ENCODE results near the gene MAD1L1.
"Not testable (repeated sequence)": the region's sequence is repeated elsewhere in the genome, so short reads cannot be mapped to it uniquely, and the experiment has no call there.

The MAD1L1 gene

DNA sequence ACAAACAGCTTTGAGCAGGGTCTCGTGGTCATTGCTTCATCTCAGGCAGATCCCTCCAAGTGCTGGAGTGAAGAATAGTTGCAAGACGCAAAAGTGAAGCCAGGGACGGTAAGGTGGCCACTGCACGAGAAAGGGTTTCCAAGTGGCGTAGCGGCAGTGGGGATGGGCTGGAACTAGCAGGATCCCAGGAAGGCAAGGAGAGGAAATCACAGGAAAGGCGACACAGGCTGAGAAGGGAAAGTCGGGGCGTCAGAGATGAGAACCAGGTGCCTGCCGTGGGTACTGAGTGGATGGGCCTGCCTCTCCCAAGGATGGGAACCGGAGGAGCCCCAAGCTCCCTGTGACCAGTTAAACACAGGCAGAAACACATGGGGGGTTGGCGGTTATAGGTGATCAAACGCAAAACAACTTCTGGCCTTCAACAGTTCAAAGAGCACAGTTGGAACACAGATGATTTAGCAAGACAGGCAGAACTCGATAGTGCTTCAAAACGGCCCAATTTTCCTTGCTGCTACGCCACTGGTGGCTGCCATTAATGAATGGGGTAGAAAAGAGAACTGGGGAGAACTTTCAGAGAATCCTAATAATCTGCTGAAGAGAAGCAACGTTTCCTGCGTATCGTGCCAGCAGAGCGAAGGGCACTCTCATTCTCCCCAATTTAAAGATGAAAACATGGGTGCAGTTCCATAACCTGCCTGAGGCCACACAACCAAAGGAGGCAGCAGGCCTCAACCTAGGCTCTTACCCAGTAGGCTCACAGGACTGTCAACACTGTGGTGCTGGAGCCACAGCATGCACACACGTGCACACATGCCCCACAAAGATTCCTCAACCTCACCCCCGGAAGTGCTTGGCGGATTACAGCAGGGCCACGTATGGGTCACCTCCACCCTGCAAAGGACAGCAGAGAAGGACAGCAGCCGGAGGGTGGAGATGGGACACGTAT, 61.9 kb downstream of the MAD1L1 start:
- no peak for FAIRE-seq

DNA sequence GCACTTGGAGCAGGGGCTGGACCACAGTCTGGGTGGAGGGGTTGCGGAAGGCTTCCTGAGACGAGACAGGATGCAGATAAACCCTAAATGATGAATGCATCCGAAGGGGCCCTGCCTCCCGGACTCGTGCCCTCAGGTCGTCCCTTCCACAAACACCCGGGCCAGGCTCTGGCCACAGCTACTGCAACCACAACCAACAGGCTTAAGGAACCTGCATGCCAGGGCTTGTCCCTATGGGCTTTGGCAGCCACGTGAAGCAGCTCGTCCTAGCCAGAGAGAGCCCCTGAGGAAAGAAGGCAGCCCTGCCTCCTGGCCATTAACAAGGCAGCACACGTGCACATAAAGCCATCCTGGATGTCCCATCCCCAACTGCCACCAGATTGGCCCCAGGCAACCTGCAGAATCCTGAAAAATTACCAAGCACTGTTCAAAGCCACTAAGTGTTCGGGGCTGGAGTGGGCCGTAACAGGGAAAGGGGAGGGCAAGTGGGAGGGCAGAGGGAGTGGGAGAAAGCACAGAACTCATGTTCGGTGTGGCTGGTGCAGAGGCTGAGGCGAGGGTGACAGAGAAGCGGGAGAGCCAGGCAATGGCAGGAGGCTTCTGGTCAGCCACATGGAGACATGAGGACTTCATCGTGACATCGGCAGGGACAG, 62.7 kb downstream of the MAD1L1 start:
- no peak for FAIRE-seq

DNA sequence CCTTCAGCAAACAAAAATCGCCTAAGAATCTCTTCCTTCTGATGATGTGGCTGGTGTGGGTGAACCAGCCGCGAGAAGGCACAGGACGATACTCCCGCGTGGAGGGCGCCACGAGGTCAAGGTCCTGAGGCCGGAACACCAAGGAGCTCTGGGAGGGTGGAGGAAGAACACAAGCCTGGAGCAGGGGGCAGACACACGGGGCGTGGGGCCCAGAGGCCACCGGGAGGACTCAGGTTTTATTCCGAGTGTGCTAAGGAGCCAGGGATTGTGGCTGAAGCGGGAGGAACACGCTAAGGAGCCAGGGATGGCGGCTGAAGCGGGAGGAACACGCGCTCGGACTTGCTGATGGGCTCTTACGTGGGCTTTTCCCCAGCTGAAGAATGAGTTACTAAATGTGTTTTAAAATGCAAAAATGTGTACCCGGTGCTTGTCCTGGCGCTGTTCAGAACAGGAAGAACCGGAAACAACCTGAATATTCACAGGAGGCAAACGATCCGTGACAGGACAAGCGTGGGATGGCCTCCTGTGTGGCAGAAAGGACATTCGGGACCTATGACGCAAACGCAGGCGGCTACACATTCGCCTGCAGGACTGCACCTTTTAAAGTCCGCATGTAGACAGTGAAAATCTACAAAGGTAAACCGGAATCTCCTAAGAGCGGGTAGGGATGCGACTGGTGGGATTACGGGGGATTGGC, 64.0 kb downstream of the MAD1L1 start:
- FAIRE-seq, result no peak

DNA sequence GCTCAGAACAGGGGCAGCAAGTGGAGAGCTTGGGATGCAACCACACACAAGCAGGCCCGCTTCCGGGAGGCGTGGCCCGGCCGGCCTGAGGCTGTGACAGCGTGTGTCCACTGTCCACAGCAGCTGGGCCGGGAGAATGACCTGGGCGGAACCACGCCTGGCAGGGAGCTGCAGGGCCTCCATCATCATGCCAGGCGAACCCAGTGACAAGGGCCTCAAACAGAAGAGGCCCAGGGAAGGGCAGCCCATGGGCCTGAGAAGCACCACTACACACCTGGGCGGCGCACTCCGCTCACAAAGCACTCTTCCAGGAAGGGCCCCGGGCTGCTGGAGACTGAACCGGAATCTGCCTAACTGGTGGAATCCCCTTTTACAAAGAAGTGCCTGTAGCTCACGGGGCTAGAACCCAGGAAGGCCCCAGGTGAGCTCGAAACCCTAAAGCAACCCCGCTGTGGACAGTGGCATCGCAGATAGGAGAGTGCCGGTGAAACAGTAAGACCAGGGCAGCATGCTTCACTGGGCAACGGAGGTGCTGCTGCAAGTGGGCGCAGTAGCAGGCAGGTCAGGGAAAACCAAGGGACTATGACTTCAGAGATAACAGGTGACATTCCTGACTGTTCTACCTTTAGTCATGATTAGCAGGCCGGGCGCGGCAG, 66.0 kb downstream of the MAD1L1 start:
- FAIRE-seq, result no peak

DNA sequence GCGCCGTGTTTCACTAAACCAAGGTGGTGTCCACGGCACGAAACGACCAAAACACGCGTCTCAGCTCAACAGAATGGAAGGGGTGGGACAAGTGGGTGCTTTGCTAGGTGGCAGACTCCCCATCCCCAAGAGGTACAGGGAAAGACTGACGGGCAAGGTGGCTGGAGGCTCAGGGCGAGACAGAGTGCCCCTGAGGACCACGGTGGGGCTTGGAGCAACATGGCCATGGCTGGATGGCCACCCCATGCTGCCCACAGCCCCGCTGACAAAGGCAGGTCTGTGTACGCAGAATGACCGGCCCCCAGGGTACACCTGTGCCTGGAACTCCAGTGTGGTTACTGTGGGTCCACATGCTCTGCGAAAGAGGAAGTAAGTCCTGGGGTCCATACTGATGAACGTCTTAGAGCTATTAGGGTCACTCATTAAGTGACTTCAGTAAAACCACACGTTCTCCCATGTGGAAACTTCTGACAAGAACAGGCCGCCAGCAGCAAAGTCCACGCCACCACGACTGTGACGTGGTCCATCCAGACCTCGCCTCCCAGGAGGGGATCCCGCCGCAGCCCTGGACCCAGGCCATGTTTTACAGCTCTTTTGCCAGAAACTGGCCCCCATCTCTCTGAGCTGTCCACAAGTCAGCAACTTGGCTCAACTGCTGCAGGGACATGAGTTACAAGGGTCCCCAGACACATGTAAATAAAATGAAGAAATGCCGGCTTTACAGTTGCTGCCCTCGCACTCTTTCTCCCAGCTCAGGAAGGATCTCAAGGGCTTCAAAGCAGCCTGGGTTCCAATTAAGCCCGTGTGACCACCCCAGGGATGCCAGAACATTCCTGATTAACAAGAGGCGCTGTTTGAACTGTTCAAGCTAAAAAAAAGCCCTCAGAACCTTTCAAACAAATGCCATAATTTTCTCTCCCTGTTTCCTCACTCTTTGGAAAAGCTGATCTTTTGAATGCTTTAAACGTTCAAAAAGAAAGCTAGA, 66.8 kb downstream of the MAD1L1 start:
- FAIRE-seq, result no peak

DNA sequence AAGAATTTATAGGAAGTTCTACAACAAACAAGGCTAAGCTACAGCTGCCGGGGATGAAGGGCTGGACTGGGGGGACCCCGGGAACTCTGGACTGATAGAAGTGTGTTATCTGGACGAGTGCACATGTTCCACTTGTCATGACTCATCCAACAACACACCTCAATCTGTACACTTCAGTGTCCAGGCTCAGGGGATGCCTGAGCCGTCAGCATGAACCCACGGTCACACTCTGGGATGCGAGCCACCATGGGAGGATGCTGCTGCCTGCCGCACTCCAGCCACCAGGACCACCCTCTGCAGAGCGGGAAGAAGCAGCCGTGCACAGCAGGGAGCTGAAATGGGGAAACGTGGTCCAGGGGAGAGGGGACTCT, 67.5 kb downstream of the MAD1L1 start:
- FAIRE-seq, result no peak

DNA sequence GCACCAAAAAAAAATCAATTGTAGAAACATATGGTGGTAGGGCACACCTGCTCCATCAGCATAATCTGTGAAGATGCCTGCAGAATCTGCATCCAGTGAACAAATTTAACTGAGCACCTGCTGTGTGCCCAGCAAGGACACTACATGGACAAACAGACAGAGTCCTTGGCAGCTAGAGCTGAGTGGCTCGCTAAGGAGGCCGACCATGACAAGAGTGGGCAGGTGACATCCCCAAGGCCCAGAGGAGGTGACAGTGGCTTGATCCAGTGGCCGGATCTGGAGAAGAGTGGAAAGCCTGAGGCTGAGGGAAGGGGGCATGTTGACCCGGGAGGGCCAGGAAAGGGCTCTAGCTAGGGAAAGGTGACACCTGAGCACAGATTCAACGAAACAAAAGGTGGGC, 68.1 kb downstream of the MAD1L1 start:
- no peak for FAIRE-seq

DNA sequence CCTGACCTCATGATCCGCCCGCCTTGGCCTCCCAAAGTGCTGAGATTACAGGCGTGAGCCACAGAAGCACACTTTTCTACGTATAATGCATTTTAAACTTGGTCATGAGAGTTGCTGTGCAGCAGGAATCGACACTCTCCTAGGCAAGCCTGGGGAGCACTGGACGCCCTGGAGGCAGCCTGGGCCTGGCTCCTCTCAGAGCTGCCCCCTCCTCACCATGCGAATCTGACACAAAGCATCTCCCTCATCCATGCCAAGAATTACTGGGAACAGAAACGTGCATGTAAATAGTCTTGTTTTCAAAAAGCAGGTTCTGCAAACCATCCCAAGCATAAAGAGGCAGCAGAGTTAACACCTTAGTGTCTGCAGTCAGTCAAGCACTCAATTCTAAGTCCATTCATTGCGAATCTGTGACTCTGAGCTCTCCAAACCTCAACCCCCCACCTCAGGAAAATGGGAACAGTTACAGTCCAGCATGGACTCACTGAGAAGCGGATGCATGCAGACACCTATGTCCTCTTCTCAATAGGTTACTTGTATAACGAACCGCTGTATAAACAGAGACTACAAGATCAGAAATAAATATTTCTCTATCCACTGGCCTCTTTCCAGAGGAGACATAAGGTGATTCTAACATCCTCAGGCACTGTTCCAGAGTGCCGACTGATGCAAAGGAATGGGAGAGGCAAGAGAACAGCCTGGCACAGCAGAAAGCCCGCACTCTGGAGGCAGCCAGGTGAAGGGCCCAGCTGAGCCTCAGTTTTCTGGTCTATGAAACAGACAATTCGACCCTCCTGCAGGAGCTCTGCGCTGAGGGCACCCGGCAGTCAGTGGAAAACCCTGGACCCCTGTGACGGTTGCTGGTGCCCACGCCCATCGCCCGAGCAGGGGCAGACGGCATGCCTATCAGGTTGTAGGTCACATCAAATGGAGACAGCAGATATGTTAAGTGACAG, 68.9 kb downstream of the MAD1L1 start:
- no peak for FAIRE-seq

DNA sequence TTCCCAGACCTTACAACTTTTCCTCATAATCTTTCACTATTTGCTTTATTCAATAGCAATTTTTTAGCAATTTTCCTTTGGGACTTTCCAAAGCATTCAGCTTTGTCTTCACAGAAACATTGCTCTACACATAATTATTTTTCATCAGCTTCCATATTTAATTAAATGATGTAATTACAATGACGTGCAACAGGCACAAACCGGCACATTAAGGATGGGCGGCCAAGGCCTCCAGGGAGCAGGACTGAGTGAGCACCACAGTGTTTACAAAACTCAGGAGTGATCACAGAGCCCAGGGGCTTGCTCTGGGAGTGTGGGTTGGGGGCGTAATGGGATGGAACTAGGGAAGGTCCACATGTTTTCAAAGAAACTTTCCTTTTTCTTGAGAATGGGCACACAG, 69.8 kb downstream of the MAD1L1 start:
- FAIRE-seq, result no peak

DNA sequence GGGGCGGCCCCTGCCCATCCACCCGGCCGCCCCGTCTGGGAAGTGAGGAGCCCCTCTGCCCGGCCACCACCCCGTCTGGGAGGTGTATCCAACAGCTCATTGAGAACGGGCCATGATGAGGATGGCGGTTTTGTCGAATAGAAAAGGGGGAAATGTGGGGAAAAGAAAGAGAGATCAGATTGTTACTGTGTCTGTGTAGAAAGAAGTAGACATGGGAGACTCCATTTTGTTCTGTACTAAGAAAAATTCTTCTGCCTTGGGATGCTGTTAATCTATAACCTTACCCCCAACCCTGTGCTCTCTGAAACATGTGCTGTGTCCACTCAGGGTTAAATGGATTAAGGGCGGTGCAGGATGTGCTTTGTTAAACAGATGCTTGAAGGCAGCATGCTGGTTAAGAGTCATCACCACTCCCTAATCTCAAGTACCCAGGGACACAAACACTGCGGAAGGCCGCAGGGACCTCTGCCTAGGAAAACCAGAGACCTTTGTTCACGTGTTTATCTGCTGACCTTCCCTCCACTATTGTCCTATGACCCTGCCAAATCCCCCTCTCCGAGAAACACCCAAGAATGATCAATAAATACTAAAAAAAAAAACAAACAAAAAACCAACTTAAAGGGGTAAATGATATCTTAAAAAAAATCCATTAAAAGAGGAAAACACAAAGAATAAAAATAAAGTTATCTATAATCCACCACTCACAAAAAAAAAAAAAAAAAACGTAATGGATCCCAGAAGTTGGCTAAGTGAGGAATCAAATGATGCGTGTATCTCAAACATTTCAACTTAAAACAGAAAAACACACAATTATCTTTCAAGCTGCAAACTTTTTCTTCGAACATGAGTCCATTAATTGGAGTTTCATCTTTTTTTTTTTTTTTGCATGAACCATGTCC, 70.5 kb downstream of the MAD1L1 start:
- not testable (repeated sequence) for FAIRE-seq

DNA sequence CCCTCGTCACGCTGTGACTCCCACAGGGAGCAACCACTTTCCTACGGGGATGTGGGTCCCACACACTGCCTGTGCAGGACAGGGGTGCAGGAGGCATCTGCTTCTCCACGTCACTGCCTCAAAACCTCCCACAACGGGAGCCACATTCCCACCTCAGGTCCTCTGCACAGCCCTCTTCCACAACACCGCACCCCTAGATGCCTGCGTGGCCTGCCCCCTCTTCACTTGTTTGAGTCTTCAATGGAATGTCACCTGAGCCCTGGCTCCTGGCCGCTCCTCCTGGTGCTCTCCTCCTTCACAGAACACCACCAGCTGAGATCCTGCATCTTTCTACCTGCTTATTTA, 73.6 kb downstream of the MAD1L1 start:
- no peak for FAIRE-seq

DNA sequence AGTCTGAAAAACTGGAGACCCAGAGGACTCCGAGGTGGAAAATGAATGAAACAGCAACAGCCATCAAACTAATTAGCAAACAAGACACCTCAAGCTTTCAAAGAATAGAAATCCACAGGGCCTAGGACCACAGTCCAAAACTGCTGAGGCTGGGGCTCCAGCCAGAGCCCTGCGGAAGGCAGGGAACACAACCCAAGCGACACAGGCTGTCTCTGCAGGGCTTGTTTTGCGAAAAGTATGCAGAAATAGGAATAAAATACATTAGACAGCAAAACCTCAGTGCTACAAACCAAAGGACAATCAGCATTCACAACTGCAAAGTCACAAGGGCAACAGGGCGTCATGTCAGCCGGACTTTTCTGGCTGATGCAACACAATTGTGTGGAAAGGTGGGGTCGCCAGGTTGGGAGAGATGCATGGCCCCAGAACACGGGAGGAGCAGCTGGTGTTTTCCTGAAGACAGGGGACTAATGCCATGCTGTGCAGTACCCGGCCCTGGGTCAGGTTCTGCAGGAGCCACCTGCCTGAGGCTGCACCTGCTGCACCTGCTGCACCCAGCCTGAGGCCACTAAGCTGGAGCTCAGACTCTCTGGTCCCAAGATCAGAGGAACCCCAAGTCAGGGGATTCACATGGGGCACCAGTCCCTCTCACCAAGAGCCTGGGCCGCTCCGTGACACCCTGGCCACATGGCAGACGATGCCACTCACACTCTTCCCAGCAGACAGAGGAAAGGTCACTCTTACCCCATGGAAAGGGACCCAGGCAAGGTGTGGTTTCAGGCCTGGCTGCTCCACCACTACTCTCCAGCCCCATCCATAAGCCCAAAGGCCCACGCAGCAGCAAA, 74.2 kb downstream of the MAD1L1 start:
- no peak for FAIRE-seq

DNA sequence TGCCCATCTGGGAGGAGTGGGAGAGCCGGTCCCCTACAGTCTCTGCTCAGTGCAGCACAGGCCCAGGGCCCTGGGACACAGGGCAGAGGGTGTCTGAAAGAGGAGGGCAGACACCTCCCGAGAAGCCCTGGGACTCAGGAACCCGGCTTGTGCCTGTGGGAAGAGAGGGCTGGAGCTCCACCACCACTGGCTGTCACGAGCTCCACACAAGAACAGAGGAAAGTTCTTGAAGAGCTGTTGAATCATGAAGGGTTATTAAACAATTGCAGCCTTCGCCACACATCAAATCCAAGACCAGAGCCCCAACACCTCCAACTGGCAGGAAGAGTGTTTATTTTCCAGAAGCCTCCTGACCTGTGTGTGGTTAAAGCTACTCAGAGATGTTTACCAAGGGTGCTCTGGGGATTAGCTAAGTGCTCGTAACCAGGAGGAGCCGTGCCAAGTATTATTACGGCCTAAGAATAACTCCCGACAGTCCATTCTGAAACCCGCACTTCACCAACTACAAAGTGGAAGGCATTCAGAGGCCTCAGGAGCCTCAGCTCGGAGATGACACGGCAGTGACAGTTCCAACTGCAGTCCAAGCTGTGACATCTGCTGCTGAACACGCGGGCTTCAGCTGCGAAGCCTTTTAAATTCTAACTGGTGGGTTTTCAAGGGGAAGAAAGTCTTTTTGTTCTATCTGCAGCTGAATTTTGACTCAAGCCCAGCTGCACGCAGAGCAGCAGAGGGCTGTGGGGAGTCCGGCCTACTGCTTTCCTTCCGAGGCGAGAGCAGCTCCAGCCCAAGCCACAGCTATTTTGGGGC, 75.1 kb downstream of the MAD1L1 start:
- FAIRE-seq, result no peak

DNA sequence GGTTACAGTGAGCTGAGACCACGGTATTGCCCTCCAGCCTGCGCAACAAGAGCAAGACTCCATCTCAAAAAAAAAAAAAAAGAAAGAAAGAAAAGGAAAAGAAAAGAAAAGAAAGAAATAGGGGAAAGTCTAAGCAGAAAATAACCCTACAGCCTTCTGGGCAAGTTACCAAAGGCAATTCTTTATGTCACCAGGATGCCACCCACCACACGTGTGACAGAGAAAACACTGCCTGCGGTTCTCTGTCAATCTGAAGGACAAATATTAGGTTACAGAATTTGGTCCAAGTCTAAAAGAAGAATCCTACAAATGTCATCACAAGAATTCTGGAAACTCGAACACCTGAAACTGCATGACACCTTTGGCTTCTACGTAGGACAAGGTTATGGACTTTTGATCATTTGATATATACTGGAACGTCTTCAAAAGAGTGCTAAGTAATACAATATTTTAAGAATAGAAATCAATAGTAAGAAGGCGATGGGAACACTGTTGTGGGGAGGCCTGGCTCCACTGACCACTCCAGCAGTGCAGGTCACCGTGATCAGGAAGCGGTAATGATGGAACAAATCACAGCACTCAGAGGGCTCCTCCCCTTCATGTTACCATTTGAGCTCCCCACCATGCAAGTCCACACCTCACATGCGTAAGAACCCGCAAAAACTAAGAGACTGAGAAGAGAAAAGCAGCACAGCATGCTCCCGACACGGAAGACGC, 75.8 kb downstream of the MAD1L1 start:
- FAIRE-seq, result no peak

DNA sequence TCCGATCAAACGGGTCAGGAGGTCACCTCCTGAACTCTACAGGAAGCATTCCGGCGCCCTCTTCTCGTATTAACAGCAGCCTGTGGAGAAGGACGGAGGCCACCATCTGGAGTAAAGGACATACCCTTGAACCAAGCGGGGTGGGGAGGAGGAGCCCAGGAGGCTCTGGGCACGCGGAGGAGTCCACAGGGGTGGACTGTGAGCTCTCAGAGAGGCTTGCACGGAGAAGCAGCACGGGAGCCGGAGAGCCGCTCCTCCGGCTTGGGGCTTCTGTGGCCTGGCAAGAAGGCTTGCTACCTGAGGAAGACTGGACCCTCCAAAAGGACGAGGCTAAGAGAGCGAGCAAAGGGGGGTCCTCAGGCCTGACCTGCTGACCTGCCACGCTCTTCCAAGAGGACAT, 77.9 kb downstream of the MAD1L1 start:
- no peak for FAIRE-seq

DNA sequence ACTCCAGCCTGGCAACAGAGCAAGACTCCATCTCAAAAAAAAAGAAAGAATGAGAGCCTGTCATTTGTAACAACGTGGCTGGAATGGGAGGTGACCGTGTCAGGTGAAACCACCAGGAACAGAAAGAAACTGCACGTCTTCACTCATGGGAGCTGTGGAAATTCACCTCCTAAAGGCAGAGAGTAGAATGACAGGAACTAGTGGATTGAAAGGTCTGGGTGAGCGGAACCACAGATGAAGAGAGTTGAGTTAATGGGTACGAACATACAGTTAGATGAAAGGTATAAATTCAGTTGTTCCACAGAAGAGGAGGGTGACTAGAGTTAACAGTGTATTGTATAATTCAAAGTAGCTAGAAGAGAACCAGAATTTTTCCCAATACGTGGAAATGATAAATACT, 78.6 kb downstream of the MAD1L1 start:
- no peak for FAIRE-seq

DNA sequence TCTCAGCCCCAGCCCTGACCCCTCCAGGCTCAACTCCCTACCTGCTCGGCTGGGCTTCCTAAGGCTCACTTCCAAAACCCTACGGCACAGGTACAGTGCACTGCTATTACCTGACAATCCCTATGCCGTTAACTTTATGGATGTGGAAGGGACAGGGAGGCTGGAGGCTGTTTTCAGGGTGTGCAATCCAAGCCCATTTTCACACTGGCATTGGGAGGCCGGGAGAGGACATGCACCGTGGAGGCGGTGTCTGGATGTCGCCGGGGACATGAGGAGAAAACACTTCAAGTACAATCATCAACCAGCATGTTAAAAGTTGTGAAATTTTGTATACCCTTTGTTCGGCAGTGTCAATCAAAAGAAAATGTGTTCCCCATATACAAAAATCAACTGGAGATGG, 80.1 kb downstream of the MAD1L1 start:
- no peak for FAIRE-seq

Data from TTC549 (cell line).